Smooth muscle cell (in vitro differentiated cells): ENCODE data around the gene PCCA. TPM values are rescaled to one million over a fixed set of nuclear protein-coding genes. Genes with fewer than 3 reads are reported as not detected.

Experiments
- DNase-seq: peaks from one replicate; lab custom pipeline; 2025; ENCODE audit not compliant: unreplicated experiment; lab: John Stamatoyannopoulos, UW
- H2AFZ ChIP-seq: fragments of 200-600 bp; sonication (generic); 2 replicates; pipeline ENCODE4 v1.6.0; 2016; ENCODE audit warnings: antibody characterized with exemption, low read depth, mild to moderate bottlenecking
- H3F3A ChIP-seq: fragments of 200-600 bp; sonication (generic); 2 replicates; pipeline ENCODE4 v1.6.0; 2017; ENCODE audit warnings: antibody characterized with exemption, low read depth
- H3K27ac ChIP-seq: fragments of 200-600 bp; sonication (generic); 2 replicates; pipeline ENCODE4 v1.5.1; 2016; ENCODE audit warnings: low read depth, mild to moderate bottlenecking
- H3K27me3 ChIP-seq: fragments of 200-600 bp; sonication (generic); 2 replicates; pipeline ENCODE4 v1.6.1; 2016; ENCODE audit warnings: low read depth, mild to moderate bottlenecking
- H3K36me3 ChIP-seq: fragments of 200-600 bp; sonication (generic); 2 replicates; pipeline ENCODE4 v1.5.1; 2016; ENCODE audit warnings: low read depth
- H3K4me1 ChIP-seq: fragments of 200-600 bp; sonication (generic); 2 replicates; pipeline ENCODE4 v1.5.1; 2016; ENCODE audit warnings: low read depth
- H3K4me2 ChIP-seq: fragments of 200-600 bp; sonication (generic); 2 replicates; pipeline ENCODE4 v1.6.0; 2016; ENCODE audit warnings: mild to moderate bottlenecking
- H3K4me3 ChIP-seq: fragments of 200-600 bp; sonication (generic); 2 replicates; pipeline ENCODE4 v1.5.1; 2016; ENCODE audit warnings: mild to moderate bottlenecking
- H3K79me2 ChIP-seq: fragments of 200-600 bp; sonication (generic); 2 replicates; pipeline ENCODE4 v1.6.0; 2016; ENCODE audit warnings: low read depth, mild to moderate bottlenecking
- H3K9ac ChIP-seq: fragments of 200-600 bp; sonication (generic); 2 replicates; pipeline ENCODE4 v1.6.0; 2016; ENCODE audit warnings: low read depth
- H3K9me3 ChIP-seq: fragments of 200-600 bp; sonication (generic); replicated peaks from 2 replicates; pipeline ENCODE4 v1.5.1; 2016; ENCODE audit warnings: low read depth
- H4K20me1 ChIP-seq: fragments of 200-600 bp; sonication (generic); 2 replicates; pipeline ENCODE4 v1.6.0; 2016; ENCODE audit warnings: low read depth
- WGBS: methylation state at CpG from one replicate; pipeline ENCODE4 v1.1.7; 2016; ENCODE audit warnings: low lambda C conversion rate; 5-methylcytosine and 5-hydroxymethylcytosine counted together
- polyA plus RNA-seq: library from polyadenylated mRNA; unstranded; fragments of >200 nt; fragmentation: Nextera tagmentation; extraction: Ambion mirVana; gene quantifications from 2 replicates; pipeline ENCODE4 v1.2.1, GENCODE V29; 2016
- total RNA-seq: library from RNA; depleted of rRNA; stranded (reverse); fragments of >200 nt; gene quantifications from 2 replicates; pipeline ENCODE4 v1.2.3, GENCODE V29; 2014
- TF ChIP-seq, protein P1 (sequence below): fragments of 200-600 bp; sonication (generic); IDR thresholded peaks from 2 replicates; pipeline ENCODE4 v1.5.1; 2017; ENCODE audit warnings: borderline replicate concordance, mild to moderate bottlenecking, antibody characterized with exemption; ENCODE audit not compliant: insufficient read depth, poor library complexity, severe bottlenecking

Gene PCCA
- total and polyA plus RNA-seq, 2 experiments from 2014 or later = 19.6 to 24.7 TPM

DNA sequence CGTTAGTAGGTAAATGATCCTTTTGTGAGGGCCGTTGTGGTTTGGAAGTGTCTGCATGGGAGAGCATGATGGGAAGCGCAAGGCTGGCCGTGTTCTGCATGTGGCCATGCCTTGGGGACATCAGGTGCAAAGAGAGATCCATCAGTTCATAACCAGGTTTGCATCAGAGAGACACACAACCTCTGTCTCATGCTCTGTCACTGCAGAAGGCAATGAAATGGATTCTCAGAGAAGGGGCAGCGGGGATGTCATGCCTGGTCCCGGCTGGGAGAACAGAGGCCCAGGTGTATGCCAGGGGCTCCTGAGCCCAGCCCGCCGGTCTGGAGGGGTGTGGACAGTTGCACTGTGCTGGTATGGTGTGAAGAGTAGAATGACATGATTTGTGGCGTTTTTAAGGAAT lies 439.5 kb downstream of the PCCA start:
- H3K4me2 ChIP-seq = no peak overlapping the region
- H3K79me2 ChIP-seq = no peaks in the 10 kb centered on the region
- no peaks in the 10 kb centered on the region for H3K36me3 ChIP-seq
- no peaks in the 10 kb centered on the region for H3K27me3 ChIP-seq
- H3K27ac ChIP-seq = no peak overlapping the region
- no peaks in the 10 kb centered on the region for H3F3A ChIP-seq
- DNase-seq = no peak
- H4K20me1 ChIP-seq = no peaks in the 10 kb centered on the region
- H3K4me3 ChIP-seq = no peak overlapping the region
- H3K4me1 ChIP-seq = no peaks in the 10 kb centered on the region
- no peaks in the 10 kb centered on the region for H3K9me3 ChIP-seq
- WGBS = 96% methylated on average over 9 of the region's 9 CpGs
- no peak overlapping the region for H2AFZ ChIP-seq
- H3K9ac ChIP-seq = no peak overlapping the region
- TF ChIP-seq, protein P1, sequence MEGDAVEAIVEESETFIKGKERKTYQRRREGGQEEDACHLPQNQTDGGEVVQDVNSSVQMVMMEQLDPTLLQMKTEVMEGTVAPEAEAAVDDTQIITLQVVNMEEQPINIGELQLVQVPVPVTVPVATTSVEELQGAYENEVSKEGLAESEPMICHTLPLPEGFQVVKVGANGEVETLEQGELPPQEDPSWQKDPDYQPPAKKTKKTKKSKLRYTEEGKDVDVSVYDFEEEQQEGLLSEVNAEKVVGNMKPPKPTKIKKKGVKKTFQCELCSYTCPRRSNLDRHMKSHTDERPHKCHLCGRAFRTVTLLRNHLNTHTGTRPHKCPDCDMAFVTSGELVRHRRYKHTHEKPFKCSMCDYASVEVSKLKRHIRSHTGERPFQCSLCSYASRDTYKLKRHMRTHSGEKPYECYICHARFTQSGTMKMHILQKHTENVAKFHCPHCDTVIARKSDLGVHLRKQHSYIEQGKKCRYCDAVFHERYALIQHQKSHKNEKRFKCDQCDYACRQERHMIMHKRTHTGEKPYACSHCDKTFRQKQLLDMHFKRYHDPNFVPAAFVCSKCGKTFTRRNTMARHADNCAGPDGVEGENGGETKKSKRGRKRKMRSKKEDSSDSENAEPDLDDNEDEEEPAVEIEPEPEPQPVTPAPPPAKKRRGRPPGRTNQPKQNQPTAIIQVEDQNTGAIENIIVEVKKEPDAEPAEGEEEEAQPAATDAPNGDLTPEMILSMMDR = no peak

DNA sequence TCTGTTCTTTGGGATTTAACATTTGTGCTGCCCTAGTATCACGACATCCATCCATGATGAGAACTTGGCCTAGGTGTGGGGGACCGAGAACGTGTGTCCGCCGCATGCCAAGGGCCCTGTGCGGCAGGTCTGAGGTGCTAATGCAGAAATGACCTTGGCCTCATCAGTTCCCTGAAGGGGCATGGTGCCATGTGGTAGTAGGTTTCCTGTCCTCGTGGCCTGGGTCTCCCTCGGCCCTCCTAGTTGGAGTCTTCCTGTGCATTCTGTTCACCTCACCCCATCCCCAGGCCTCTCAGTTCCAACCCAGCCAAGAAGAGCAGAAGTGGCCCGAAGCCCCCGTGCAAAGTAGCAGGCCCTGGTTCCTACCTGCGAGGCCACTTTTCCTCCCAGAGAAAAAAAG lies 439.9 kb downstream of the PCCA start:
- H3K4me2 ChIP-seq = no peak overlapping the region
- H2AFZ ChIP-seq = no peak overlapping the region
- H3F3A ChIP-seq = no peaks in the 10 kb centered on the region
- 96% methylated on average over 11 of the region's 11 CpGs for WGBS
- H3K27ac ChIP-seq = no peak overlapping the region
- no peaks in the 10 kb centered on the region for H3K27me3 ChIP-seq
- DNase-seq = no peak
- no peaks in the 10 kb centered on the region for H3K79me2 ChIP-seq
- TF ChIP-seq, protein P1 = no peak
- H3K4me3 ChIP-seq = no peak overlapping the region
- no peak overlapping the region for H3K9ac ChIP-seq
- H3K9me3 ChIP-seq = no peaks in the 10 kb centered on the region
- no peaks in the 10 kb centered on the region for H3K4me1 ChIP-seq
- no peaks in the 10 kb centered on the region for H3K36me3 ChIP-seq
- no peaks in the 10 kb centered on the region for H4K20me1 ChIP-seq

DNA sequence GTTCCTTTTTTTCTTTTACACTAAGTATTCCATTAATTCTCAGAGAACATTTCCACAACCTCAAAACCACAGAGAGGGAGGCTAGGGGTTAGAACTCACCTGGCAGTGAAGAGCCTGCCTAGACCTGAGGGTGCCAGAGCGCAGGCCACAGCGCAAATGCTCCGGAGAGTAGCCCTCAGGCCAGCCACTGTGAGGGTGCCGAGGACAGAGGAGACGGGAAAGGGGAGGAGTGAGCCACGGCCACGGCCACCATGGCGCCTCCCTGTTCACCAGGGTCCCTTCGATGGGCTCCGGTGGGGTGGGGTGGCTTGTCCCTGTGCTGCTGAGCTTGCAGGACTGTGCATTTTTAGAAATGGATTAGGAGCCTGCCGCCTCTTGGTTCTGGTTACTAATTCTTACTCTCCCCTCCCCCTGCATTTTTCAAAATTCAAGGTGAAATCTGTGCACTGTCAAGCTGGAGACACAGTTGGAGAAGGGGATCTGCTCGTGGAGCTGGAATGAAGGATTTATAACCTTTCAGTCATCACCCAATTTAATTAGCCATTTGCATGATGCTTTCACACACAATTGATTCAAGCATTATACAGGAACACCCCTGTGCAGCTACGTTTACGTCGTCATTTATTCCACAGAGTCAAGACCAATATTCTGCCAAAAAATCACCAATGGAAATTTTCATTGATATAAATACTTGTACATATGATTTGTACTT lies 440.9 kb downstream of the PCCA start:
- no peak overlapping the region for H2AFZ ChIP-seq
- no peaks in the 10 kb centered on the region for H3K4me1 ChIP-seq
- no peak overlapping the region for H3K9ac ChIP-seq
- H3K27ac ChIP-seq = no peak overlapping the region
- no peaks in the 10 kb centered on the region for H3F3A ChIP-seq
- no peak overlapping the region for H3K4me2 ChIP-seq
- H3K27me3 ChIP-seq = no peaks in the 10 kb centered on the region
- H3K36me3 ChIP-seq = no peaks in the 10 kb centered on the region
- no peak for DNase-seq
- no peaks in the 10 kb centered on the region for H3K79me2 ChIP-seq
- WGBS = 93% methylated on average over 15 of the region's 15 CpGs
- no peaks in the 10 kb centered on the region for H4K20me1 ChIP-seq
- TF ChIP-seq, protein P1 = no peak
- H3K9me3 ChIP-seq = no peaks in the 10 kb centered on the region
- H3K4me3 ChIP-seq = no peak overlapping the region

DNA sequence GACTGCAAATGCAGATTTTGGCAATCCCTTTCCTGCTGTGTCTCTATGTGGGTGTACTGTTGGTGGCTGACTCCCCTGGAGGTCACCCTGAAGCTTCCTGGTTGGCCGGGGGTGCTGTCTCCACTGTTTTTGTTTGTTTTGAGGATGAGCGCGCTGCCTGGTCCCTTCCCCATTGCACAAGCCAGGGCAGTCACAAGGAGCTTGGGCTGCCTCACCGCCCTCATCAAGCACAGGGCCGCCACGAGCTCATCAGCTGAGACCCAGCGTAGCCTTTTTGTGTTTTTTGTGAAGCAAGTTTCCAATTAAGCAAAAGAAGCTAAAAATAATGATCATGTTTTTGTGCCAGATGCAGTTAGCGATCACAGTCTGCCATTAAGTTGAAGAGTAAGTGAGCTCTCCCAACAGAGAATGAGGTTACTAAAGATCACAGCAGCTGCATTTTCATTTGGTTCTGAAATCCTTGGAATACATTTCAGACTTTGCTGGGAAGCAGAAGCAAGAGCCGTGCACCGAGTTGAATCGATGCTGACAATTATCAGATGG lies 441.8 kb downstream of the PCCA start:
- TF ChIP-seq, protein P1 = no peak
- Histone ChIP-seq H4K20me1 (no peaks in the 10 kb centered on the region), H2AFZ (no peak overlapping the region), H3K9me3 (no peaks in the 10 kb centered on the region), H3K4me2 (no peak overlapping the region), H3K4me3 (no peak overlapping the region), H3K9ac (no peak overlapping the region), H3K4me1 (no peaks in the 10 kb centered on the region), H3K27ac (no peak overlapping the region), H3K79me2 (no peaks in the 10 kb centered on the region), H3K36me3 (no peaks in the 10 kb centered on the region), H3K27me3 (no peaks in the 10 kb centered on the region), H3F3A (no peaks in the 10 kb centered on the region)
- DNase-seq = no peak
- WGBS = 88% methylated on average over 11 of the region's 11 CpGs
